Measurements from ENCODE around the gene MVK. TPM values are rescaled to one million over a fixed set of nuclear protein-coding genes. Genes with fewer than 3 reads are reported as not detected.
A peak's percentile ranks its signal among the peaks of the same experiment; 100 is the strongest.

MVK gene
- total RNA-seq, 1 donor, result 9.7 TPM

- no peak overlapping the region for H3K4me3 ChIP-seq (ENCODE audit: low read depth, low read length)
- DNase-seq (ENCODE audit: low read depth), result no peak
- TF ChIP-seq CTCF (IDR thresholded peaks at IDR 0.05; ENCODE audit: insufficient read depth, low read length), result no peak
Measured at GRCh38 chr12:109621901-109622364, 48.3 kb downstream of the MVK start.

- no peak for DNase-seq (ENCODE audit: low read depth)
- TF ChIP-seq CTCF (IDR thresholded peaks at IDR 0.05; ENCODE audit: insufficient read depth, low read length), result no peak
- no peak overlapping the region for H3K4me3 ChIP-seq (ENCODE audit: low read depth, low read length)
Measured at GRCh38 chr12:109624467-109624866, 50.9 kb downstream of the MVK start.

- DNase-seq (ENCODE audit: low read depth), result peak; percentile 8
- no peak for TF ChIP-seq CTCF (IDR thresholded peaks at IDR 0.05; ENCODE audit: insufficient read depth, low read length)
- no peak overlapping the region for H3K4me3 ChIP-seq (ENCODE audit: low read depth, low read length)
Measured at GRCh38 chr12:109625131-109625559, 51.6 kb downstream of the MVK start.

GRCh38 chr12:109625749-109626377 is 52.3 kb downstream of the MVK start:
- TF ChIP-seq CTCF (IDR thresholded peaks at IDR 0.05; ENCODE audit: insufficient read depth, low read length), result no peak
- no peak for DNase-seq (ENCODE audit: low read depth)
- H3K4me3 ChIP-seq (ENCODE audit: low read depth, low read length), result no peak overlapping the region

- no peak overlapping the region for H3K4me3 ChIP-seq (ENCODE audit: low read depth, low read length)
- TF ChIP-seq CTCF (IDR thresholded peaks at IDR 0.05; ENCODE audit: insufficient read depth, low read length), result no peak
- DNase-seq (ENCODE audit: low read depth), result no peak
Measured at GRCh38 chr12:109626378-109627115, 53.0 kb downstream of the MVK start.

GRCh38 chr12:109627633-109628032 is 54.0 kb downstream of the MVK start:
- H3K4me3 ChIP-seq (ENCODE audit: low read depth, low read length), result no peak overlapping the region
- no peak for DNase-seq (ENCODE audit: low read depth)
- no peak for TF ChIP-seq CTCF (IDR thresholded peaks at IDR 0.05; ENCODE audit: insufficient read depth, low read length)
